ENCODE measurements around the gene HSD17B2.

The HSD17B2 gene

GRCh38 chr16:82050506-82050905 is 15.5 kb downstream of the HSD17B2 start:
- Mint-ChIP-seq H3K36me3 (ENCODE audit: low read depth) (no peaks in the 10 kb centered on the region), H3K27ac (no peak overlapping the region), H3K4me1 (ENCODE audit: low read depth) (no peaks in the 10 kb centered on the region), H3K27me3 (peaks cover 20% of the 10 kb centered on the region), H3K4me3 (no peak overlapping the region), H3K9me3 (no peaks in the 10 kb centered on the region)

DNA sequence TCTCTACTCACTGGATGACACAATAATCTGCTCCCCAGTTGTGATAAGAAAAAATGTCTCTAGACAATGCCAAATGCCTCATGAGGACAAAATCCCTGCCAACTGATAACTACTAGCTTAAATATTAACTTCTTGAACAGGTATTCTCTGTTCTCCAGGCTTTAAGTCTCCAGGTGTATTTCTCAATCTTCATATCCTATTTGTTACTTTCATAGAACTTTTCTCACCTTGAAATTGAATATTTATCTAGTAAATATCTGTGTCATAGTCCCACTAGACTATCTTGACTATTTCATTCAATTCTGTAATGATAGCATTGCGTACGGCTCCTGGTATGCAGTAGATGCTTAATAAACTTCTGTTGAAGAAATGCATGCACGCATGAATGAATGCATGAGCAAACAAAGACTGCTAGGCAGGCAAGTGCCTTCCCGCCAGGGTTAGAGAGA is 15.9 kb downstream of the HSD17B2 start:
- peaks cover 22% of the 10 kb centered on the region for H3K27me3 Mint-ChIP-seq
- no peaks in the 10 kb centered on the region for H3K4me1 Mint-ChIP-seq (ENCODE audit: low read depth)
- no peaks in the 10 kb centered on the region for H3K36me3 Mint-ChIP-seq (ENCODE audit: low read depth)
- H3K4me3 Mint-ChIP-seq, result no peak overlapping the region
- H3K27ac Mint-ChIP-seq, result no peak overlapping the region
- H3K9me3 Mint-ChIP-seq, result no peaks in the 10 kb centered on the region

DNA sequence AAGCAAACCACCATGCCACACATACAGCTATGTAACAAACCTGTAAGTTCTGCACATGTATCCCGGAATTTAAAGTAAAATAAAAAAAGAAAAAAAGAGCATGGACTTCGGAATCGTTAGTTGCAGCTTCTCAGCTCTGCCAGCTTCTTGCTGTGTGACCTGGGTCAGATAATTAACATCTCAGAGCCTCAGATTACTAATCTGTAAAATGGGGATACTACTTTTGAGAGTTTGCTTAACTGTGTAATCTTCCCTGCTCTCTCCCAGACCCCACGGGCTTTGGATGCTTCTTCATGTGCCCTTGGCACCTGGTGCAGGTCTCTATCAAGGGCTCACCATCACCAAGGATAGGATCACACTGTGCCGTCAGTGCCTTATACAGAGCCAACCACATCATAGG is 16.6 kb downstream of the HSD17B2 start:
- H3K9me3 Mint-ChIP-seq, result no peaks in the 10 kb centered on the region
- no peak overlapping the region for H3K27ac Mint-ChIP-seq
- no peaks in the 10 kb centered on the region for H3K4me1 Mint-ChIP-seq (ENCODE audit: low read depth)
- no peak overlapping the region for H3K4me3 Mint-ChIP-seq
- H3K36me3 Mint-ChIP-seq (ENCODE audit: low read depth), result no peaks in the 10 kb centered on the region
- peaks cover 20% of the 10 kb centered on the region for H3K27me3 Mint-ChIP-seq

- Mint-ChIP-seq H3K4me3 (no peak overlapping the region), H3K9me3 (no peaks in the 10 kb centered on the region), H3K36me3 (ENCODE audit: low read depth) (no peaks in the 10 kb centered on the region), H3K27ac (no peak overlapping the region), H3K4me1 (ENCODE audit: low read depth) (no peaks in the 10 kb centered on the region), H3K27me3 (peaks cover 14% of the 10 kb centered on the region)
Observed at GRCh38 chr16:82055117-82055516, 20.1 kb downstream of the HSD17B2 start.

GRCh38 chr16:82055728-82056549 is 20.9 kb downstream of the HSD17B2 start:
- Mint-ChIP-seq H3K4me1 (ENCODE audit: low read depth) (no peaks in the 10 kb centered on the region), H3K36me3 (ENCODE audit: low read depth) (no peaks in the 10 kb centered on the region), H3K9me3 (no peaks in the 10 kb centered on the region), H3K27ac (no peak overlapping the region), H3K27me3 (peaks cover 15% of the 10 kb centered on the region), H3K4me3 (no peak overlapping the region)

- Mint-ChIP-seq H3K9me3 (no peaks in the 10 kb centered on the region), H3K4me1 (ENCODE audit: low read depth) (no peaks in the 10 kb centered on the region), H3K27me3 (peaks cover 17% of the 10 kb centered on the region), H3K4me3 (no peak overlapping the region), H3K36me3 (ENCODE audit: low read depth) (no peaks in the 10 kb centered on the region), H3K27ac (no peak overlapping the region)
Observed at GRCh38 chr16:82056550-82056896, 21.5 kb downstream of the HSD17B2 start.

DNA sequence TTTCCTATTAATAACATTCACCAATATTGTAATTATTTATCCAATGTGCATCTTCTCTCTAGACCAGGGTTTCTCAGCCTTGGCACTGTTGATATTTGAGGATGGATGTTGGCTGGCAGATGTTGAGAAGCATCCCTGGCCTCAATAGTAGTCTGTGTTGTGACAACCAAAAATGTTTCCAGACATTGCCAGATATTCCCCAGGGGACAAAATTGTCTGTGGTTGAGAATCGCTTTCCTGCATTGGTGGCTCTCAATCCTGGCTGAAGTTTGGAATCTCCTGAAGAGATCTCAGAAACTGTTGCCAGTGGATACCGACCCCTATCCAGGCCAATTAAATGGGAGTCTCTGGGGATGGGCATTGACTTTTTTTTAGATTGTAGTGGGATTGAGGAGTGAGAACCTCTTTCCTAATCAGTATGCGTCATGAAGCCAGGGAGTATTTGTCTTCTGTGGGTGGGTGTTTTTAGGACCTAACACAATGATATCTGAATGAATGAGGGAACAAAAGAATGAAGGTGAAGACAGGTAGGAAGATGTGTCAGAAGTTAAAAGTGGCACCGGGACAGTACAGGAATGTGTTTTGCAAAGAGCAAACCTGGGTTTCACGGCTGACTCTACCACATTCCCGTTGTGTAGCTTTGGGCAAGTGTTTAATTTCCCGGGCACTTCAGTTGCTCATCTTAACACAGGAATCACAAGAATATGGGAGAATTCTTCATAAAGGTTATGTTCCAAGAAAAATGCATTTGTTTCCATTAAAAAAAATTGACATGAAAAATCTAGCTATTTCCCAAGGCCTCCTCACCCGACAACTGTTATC is 24.3 kb downstream of the HSD17B2 start:
- no peaks in the 10 kb centered on the region for H3K9me3 Mint-ChIP-seq
- no peaks in the 10 kb centered on the region for H3K36me3 Mint-ChIP-seq (ENCODE audit: low read depth)
- H3K27me3 Mint-ChIP-seq, result peaks cover 20% of the 10 kb centered on the region
- no peak overlapping the region for H3K4me3 Mint-ChIP-seq
- peaks cover 4% of the 10 kb centered on the region for H3K4me1 Mint-ChIP-seq (ENCODE audit: low read depth)
- H3K27ac Mint-ChIP-seq, result no peak overlapping the region

- Mint-ChIP-seq H3K4me3 (no peak overlapping the region), H3K9me3 (no peaks in the 10 kb centered on the region), H3K27ac (no peak overlapping the region), H3K36me3 (ENCODE audit: low read depth) (no peaks in the 10 kb centered on the region), H3K27me3 (peaks cover 20% of the 10 kb centered on the region), H3K4me1 (ENCODE audit: low read depth) (peaks cover 4% of the 10 kb centered on the region)
Observed at GRCh38 chr16:82059983-82060421, 24.9 kb downstream of the HSD17B2 start.

- Mint-ChIP-seq H3K27me3 (peaks cover 15% of the 10 kb centered on the region), H3K27ac (no peak overlapping the region), H3K36me3 (ENCODE audit: low read depth) (no peaks in the 10 kb centered on the region), H3K4me1 (ENCODE audit: low read depth) (peaks cover 4% of the 10 kb centered on the region), H3K4me3 (no peak overlapping the region), H3K9me3 (no peaks in the 10 kb centered on the region)
Observed at GRCh38 chr16:82061861-82062525, 26.9 kb downstream of the HSD17B2 start.

- no peak overlapping the region for H3K27ac Mint-ChIP-seq
- no peak overlapping the region for H3K4me3 Mint-ChIP-seq
- H3K27me3 Mint-ChIP-seq, result peaks cover 15% of the 10 kb centered on the region
- H3K9me3 Mint-ChIP-seq, result no peaks in the 10 kb centered on the region
- peaks cover 4% of the 10 kb centered on the region for H3K4me1 Mint-ChIP-seq (ENCODE audit: low read depth)
- H3K36me3 Mint-ChIP-seq (ENCODE audit: low read depth), result no peaks in the 10 kb centered on the region
Observed at GRCh38 chr16:82062645-82063058, 27.6 kb downstream of the HSD17B2 start.

- Mint-ChIP-seq H3K36me3 (ENCODE audit: low read depth) (no peaks in the 10 kb centered on the region), H3K27me3 (peaks cover 15% of the 10 kb centered on the region), H3K4me3 (no peak overlapping the region), H3K4me1 (ENCODE audit: low read depth) (peaks cover 4% of the 10 kb centered on the region), H3K27ac (no peak overlapping the region), H3K9me3 (no peaks in the 10 kb centered on the region)
Observed at GRCh38 chr16:82063456-82064082, 28.5 kb downstream of the HSD17B2 start.

GRCh38 chr16:82067042-82067803 is 32.2 kb downstream of the HSD17B2 start:
- H3K4me1 Mint-ChIP-seq (ENCODE audit: low read depth), result peaks cover 4% of the 10 kb centered on the region
- H3K27ac Mint-ChIP-seq, result no peak overlapping the region
- peaks cover 10% of the 10 kb centered on the region for H3K27me3 Mint-ChIP-seq
- no peaks in the 10 kb centered on the region for H3K36me3 Mint-ChIP-seq (ENCODE audit: low read depth)
- no peak overlapping the region for H3K4me3 Mint-ChIP-seq
- H3K9me3 Mint-ChIP-seq, result no peaks in the 10 kb centered on the region

DNA sequence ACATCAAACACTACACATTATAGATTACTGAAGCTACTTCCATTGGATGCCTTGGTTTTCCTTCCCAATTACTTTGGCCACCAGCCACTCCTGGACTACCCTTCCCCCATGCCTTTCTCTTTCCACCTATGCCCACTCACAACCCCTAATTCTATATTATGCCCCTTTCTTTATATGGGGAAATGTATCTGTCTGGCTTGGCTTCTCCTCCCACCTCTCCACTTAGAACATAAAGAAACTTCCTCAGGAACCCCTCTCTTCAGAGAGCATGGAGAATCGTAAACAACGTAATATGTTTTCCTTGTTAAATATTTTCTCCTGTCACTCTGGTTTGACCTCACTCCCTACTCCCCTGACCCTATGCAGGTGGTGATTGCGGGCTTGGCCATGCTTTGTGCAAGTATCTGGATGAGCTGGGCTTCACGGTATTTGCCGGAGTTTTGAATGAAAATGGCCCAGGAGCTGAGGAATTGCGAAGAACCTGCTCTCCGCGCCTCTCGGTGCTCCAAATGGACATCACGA is 32.8 kb downstream of the HSD17B2 start:
- peaks cover 4% of the 10 kb centered on the region for H3K4me1 Mint-ChIP-seq (ENCODE audit: low read depth)
- H3K36me3 Mint-ChIP-seq (ENCODE audit: low read depth), result no peaks in the 10 kb centered on the region
- H3K4me3 Mint-ChIP-seq, result no peak overlapping the region
- no peak overlapping the region for H3K27ac Mint-ChIP-seq
- H3K27me3 Mint-ChIP-seq, result peaks cover 10% of the 10 kb centered on the region
- no peaks in the 10 kb centered on the region for H3K9me3 Mint-ChIP-seq

All from stimulated activated naive CD8-positive, alpha-beta T cell treated with anti-CD3 and anti-CD28 coated beads, Interleukin-15, Interleukin-2, amounts not matched to agents 100 ng/mL and 50 ng/mL, for 24 hours (primary cell).